Activated T-helper 2 cell treated with anti-CD3 and anti-CD28 coated beads, Interferon-gamma antibody, Interleukin-2, Interleukin-4, amounts not matched to agents 10 μg/mL and 5 μg/mL and 100 μg/mL, durations not matched to agents 14 hours and 24 hours and 36 hours (primary cell): ENCODE measurements around the gene COL13A1. TPM values are rescaled to one million over a fixed set of nuclear protein-coding genes. Genes with fewer than 3 reads are reported as not detected.
A peak's percentile ranks its signal among the peaks of the same experiment; 100 is the strongest.

Experiments
- DNase-seq: peaks from one replicate; pipeline ENCODE4 v3.0.0; 2021; ENCODE audit warnings: low spot score
- H3K27ac Mint-ChIP-seq: one replicate; pipeline ENCODE4 v1.8.0; 2021; ENCODE audit warnings: mixed read lengths
- H3K27me3 Mint-ChIP-seq: one replicate; pipeline ENCODE4 v1.8.0; 2021; ENCODE audit warnings: low read depth, mixed read lengths
- H3K36me3 Mint-ChIP-seq: one replicate; pipeline ENCODE4 v1.8.0; 2021; ENCODE audit warnings: low read depth, mixed read lengths
- H3K4me1 Mint-ChIP-seq: one replicate; pipeline ENCODE4 v1.8.0; 2021; ENCODE audit warnings: low read depth, mixed read lengths
- H3K4me3 Mint-ChIP-seq: one replicate; pipeline ENCODE4 v1.8.0; 2021; ENCODE audit warnings: low read depth, mild to moderate bottlenecking, moderate library complexity, mixed read lengths
- H3K9me3 Mint-ChIP-seq: one replicate; pipeline ENCODE4 v1.8.0; 2021; ENCODE audit warnings: mixed read lengths
- intact Hi-C: fragments of 100-400 bp; cut with micrococcal nuclease; formaldehyde crosslinking; loops from one replicate; pipeline ENCODE4 v1.15.1; 2023
- total RNA-seq: library from RNA; stranded (reverse); gene quantifications from 2 replicates; pipeline ENCODE4 v1.2.3, GENCODE V29; 2022

The COL13A1 gene
- total RNA-seq: not detected in 2 replicates

GRCh38 chr10:69801434-69802315 lies at the start of gene COL13A1:
COL13A1 (plus strand) TSS chr10:69801906; CDS start chr10:69802424, 518 bp downstream.
- intact Hi-C loops: no loop called here
- Mint-ChIP-seq H3K4me3 (peak within 1 kb of the TSS; percentile 2), H3K36me3 (no peaks in the 10 kb centered on the region), H3K27ac (no peak within 1 kb of the TSS), H3K4me1 (peaks cover 7% of the 10 kb centered on the region), H3K9me3 (no peaks in the 10 kb centered on the region), H3K27me3 (peaks cover 59% of the 10 kb centered on the region)
- no peak for DNase-seq

GRCh38 chr10:69752479-69752878 lies 49.2 kb upstream of the COL13A1 start:
- intact Hi-C loops: no loop called here
- H3K36me3 Mint-ChIP-seq: no peaks in the 10 kb centered on the region
- H3K9me3 Mint-ChIP-seq: no peaks in the 10 kb centered on the region
- no peak overlapping the region for H3K27ac Mint-ChIP-seq
- H3K4me3 Mint-ChIP-seq: no peak overlapping the region
- DNase-seq: no peak
- H3K27me3 Mint-ChIP-seq: peaks cover 34% of the 10 kb centered on the region
- no peaks in the 10 kb centered on the region for H3K4me1 Mint-ChIP-seq

- Mint-ChIP-seq H3K9me3 (no peaks in the 10 kb centered on the region), H3K27ac (no peak overlapping the region), H3K36me3 (no peaks in the 10 kb centered on the region), H3K27me3 (peaks cover 17% of the 10 kb centered on the region), H3K4me3 (no peak overlapping the region), H3K4me1 (no peaks in the 10 kb centered on the region)
- no peak for DNase-seq
- intact Hi-C loops: no loop called here
Measured at GRCh38 chr10:69756279-69756678, 45.4 kb upstream of the COL13A1 start.

- Mint-ChIP-seq H3K27ac (no peak overlapping the region), H3K9me3 (no peaks in the 10 kb centered on the region), H3K4me1 (no peaks in the 10 kb centered on the region), H3K36me3 (no peaks in the 10 kb centered on the region), H3K4me3 (no peak overlapping the region), H3K27me3 (peaks cover 10% of the 10 kb centered on the region)
- intact Hi-C loops: no loop called here
- no peak for DNase-seq
Measured at GRCh38 chr10:69757206-69757552, 44.5 kb upstream of the COL13A1 start.

GRCh38 chr10:69757553-69758309 lies 44.0 kb upstream of the COL13A1 start:
- intact Hi-C loops: no loop called here
- Mint-ChIP-seq H3K9me3 (no peaks in the 10 kb centered on the region), H3K4me3 (no peak overlapping the region), H3K36me3 (no peaks in the 10 kb centered on the region), H3K27me3 (peaks cover 10% of the 10 kb centered on the region), H3K27ac (no peak overlapping the region), H3K4me1 (no peaks in the 10 kb centered on the region)
- DNase-seq: no peak

GRCh38 chr10:69758310-69758728 lies 43.4 kb upstream of the COL13A1 start:
- intact Hi-C loops: no loop called here
- Mint-ChIP-seq H3K4me1 (no peaks in the 10 kb centered on the region), H3K36me3 (no peaks in the 10 kb centered on the region), H3K4me3 (no peak overlapping the region), H3K9me3 (no peaks in the 10 kb centered on the region), H3K27me3 (peaks cover 7% of the 10 kb centered on the region), H3K27ac (no peak overlapping the region)
- no peak for DNase-seq

GRCh38 chr10:69759641-69760040 lies 42.1 kb upstream of the COL13A1 start:
- Mint-ChIP-seq H3K4me3 (no peak overlapping the region), H3K27ac (no peak overlapping the region), H3K36me3 (no peaks in the 10 kb centered on the region), H3K4me1 (no peaks in the 10 kb centered on the region), H3K9me3 (no peaks in the 10 kb centered on the region), H3K27me3 (peaks cover 4% of the 10 kb centered on the region)
- intact Hi-C loops: no loop called here
- no peak for DNase-seq

- Mint-ChIP-seq H3K27ac (no peak overlapping the region), H3K4me3 (no peak overlapping the region), H3K9me3 (no peaks in the 10 kb centered on the region), H3K27me3 (no peaks in the 10 kb centered on the region), H3K36me3 (no peaks in the 10 kb centered on the region), H3K4me1 (no peaks in the 10 kb centered on the region)
- DNase-seq: no peak
- intact Hi-C loops: no loop called here
Measured at GRCh38 chr10:69760072-69760471, 41.6 kb upstream of the COL13A1 start.

- Mint-ChIP-seq H3K27me3 (no peaks in the 10 kb centered on the region), H3K4me1 (no peaks in the 10 kb centered on the region), H3K36me3 (no peaks in the 10 kb centered on the region), H3K9me3 (no peaks in the 10 kb centered on the region), H3K27ac (no peak overlapping the region), H3K4me3 (no peak overlapping the region)
- no peak for DNase-seq
- intact Hi-C loops: no loop called here
Measured at GRCh38 chr10:69761320-69761719, 40.4 kb upstream of the COL13A1 start.

GRCh38 chr10:69766161-69766910 lies 35.4 kb upstream of the COL13A1 start:
- H3K36me3 Mint-ChIP-seq: no peaks in the 10 kb centered on the region
- H3K4me1 Mint-ChIP-seq: no peaks in the 10 kb centered on the region
- H3K27me3 Mint-ChIP-seq: peaks cover 1% of the 10 kb centered on the region

GRCh38 chr10:69767793-69768192 lies 33.9 kb upstream of the COL13A1 start:
- no peak for DNase-seq
- Mint-ChIP-seq H3K27me3 (peaks cover 1% of the 10 kb centered on the region), H3K27ac (no peak overlapping the region), H3K4me3 (no peak overlapping the region), H3K9me3 (no peaks in the 10 kb centered on the region), H3K36me3 (no peaks in the 10 kb centered on the region), H3K4me1 (no peaks in the 10 kb centered on the region)
- intact Hi-C loops: no loop called here

More at GRCh38 chr10:69766161-69766910, 35.4 kb upstream of the COL13A1 start:
- intact Hi-C loops: no loop called here
- no peaks in the 10 kb centered on the region for H3K9me3 Mint-ChIP-seq
- no peak overlapping the region for H3K4me3 Mint-ChIP-seq
- H3K27ac Mint-ChIP-seq: no peak overlapping the region
- DNase-seq: no peak

GRCh38 chr10:69768386-69768785 lies 33.3 kb upstream of the COL13A1 start:
- no peak overlapping the region for H3K27ac Mint-ChIP-seq
- no peaks in the 10 kb centered on the region for H3K4me1 Mint-ChIP-seq
- peaks cover 1% of the 10 kb centered on the region for H3K27me3 Mint-ChIP-seq
- no peak overlapping the region for H3K4me3 Mint-ChIP-seq
- no peaks in the 10 kb centered on the region for H3K36me3 Mint-ChIP-seq
- intact Hi-C loops: no loop called here
- H3K9me3 Mint-ChIP-seq: no peaks in the 10 kb centered on the region
- DNase-seq: no peak
